Measurements from ENCODE around the gene GAS7. TPM values are rescaled to one million over a fixed set of nuclear protein-coding genes. Genes with fewer than 3 reads are reported as not detected.

GAS7 gene
- total RNA-seq, 3 donors from 2014 or later (not counting 1 experiment from before 2014, with no cell fraction given), result 70.7 to 89.1 (median 84.8) TPM

- Mint-ChIP-seq H3K27ac (peak overlapping the region; percentile 99 to 100), H3K4me1 (peaks cover 92 to 94% of the 10 kb centered on the region in 2 donors), H3K27me3 (ENCODE audit: low read depth in 2 of 2) (no peaks in the 10 kb centered on the region), H3K9me3 (no peaks in the 10 kb centered on the region), H3K4me3 (peak overlapping the region; percentile 83), H3K36me3 (no peaks in the 10 kb centered on the region)
- Histone ChIP-seq H3K4me3 (ENCODE audit: low read length) (no peak overlapping the region), H3K27ac (ENCODE audit: low read length) (peak overlapping the region; percentile 93), H3K4me1 (ENCODE audit: control insufficient read depth, insufficient read depth, low read length) (peaks cover 99% of the 10 kb centered on the region), H3K27me3 (ENCODE audit: control insufficient read depth, insufficient read depth, low read length) (no peaks in the 10 kb centered on the region), H3K36me3 (ENCODE audit: control insufficient read depth, insufficient read depth, low read length) (no peaks in the 10 kb centered on the region), H3K9me3 (ENCODE audit: control insufficient read depth, insufficient read depth, low read length) (no peaks in the 10 kb centered on the region)
- 83% methylated on average over 5 of the region's 5 CpGs for WGBS (ENCODE audit: insufficient coverage)
- TF ChIP-seq CTCF (IDR thresholded peaks at IDR 0.05), result no peak
- intact Hi-C loops (cut with micrococcal nuclease), result loop anchor here (5.0 to 10.0 kb wide), 2 partner anchors 111 to 131 kb away; no protein-coding TSS in a partner anchor
- DNase-seq, result no peak
- no peak for ATAC-seq
Measured at GRCh38 chr17:10116267-10116666, 82.1 kb downstream of the GAS7 start.

- H3K4me1 ChIP-seq (ENCODE audit: control insufficient read depth, insufficient read depth, low read length), result peaks cover 91% of the 10 kb centered on the region
- H3K27ac ChIP-seq (ENCODE audit: low read length), result peak overlapping the region; percentile 93
- Mint-ChIP-seq H3K4me1 (peaks cover 88 to 92% of the 10 kb centered on the region in 2 donors), H3K27me3 (ENCODE audit: low read depth in 2 of 2) (no peaks in the 10 kb centered on the region), H3K4me3 (peak overlapping the region; percentile 83), H3K36me3 (no peaks in the 10 kb centered on the region), H3K27ac (peak overlapping the region; percentile 99 to 100), H3K9me3 (no peaks in the 10 kb centered on the region)
- 60% methylated on average over 4 of the region's 4 CpGs for WGBS (ENCODE audit: insufficient coverage)
- TF ChIP-seq CTCF (IDR thresholded peaks at IDR 0.05), result no peak
- intact Hi-C loops (cut with micrococcal nuclease), result loop anchor here (1.0 to 10.0 kb wide), 6 partner anchors 34 to 131 kb away; no protein-coding TSS in a partner anchor
- H3K9me3 ChIP-seq (ENCODE audit: control insufficient read depth, insufficient read depth, low read length), result no peaks in the 10 kb centered on the region
- H3K27me3 ChIP-seq (ENCODE audit: control insufficient read depth, insufficient read depth, low read length), result no peaks in the 10 kb centered on the region
- H3K36me3 ChIP-seq (ENCODE audit: control insufficient read depth, insufficient read depth, low read length), result no peaks in the 10 kb centered on the region
- no peak overlapping the region for H3K4me3 ChIP-seq (ENCODE audit: low read length)
- ATAC-seq (no peak), DNase-seq (no peak)
Measured at GRCh38 chr17:10115536-10115932, 82.9 kb downstream of the GAS7 start.

GRCh38 chr17:10114931-10115535, 83.4 kb downstream of the GAS7 start:
- H3K27ac ChIP-seq (ENCODE audit: low read length), result peak overlapping the region; percentile 93
- ATAC-seq (peak; percentile 70 to 88 (median 74)), DNase-seq (peak; percentile 83 to 88)
- H3K9me3 Mint-ChIP-seq, result no peaks in the 10 kb centered on the region
- WGBS (ENCODE audit: insufficient coverage), result under 1% methylated on average over 11 of the region's 11 CpGs
- H3K27me3 Mint-ChIP-seq (ENCODE audit: low read depth in 2 of 2), result no peaks in the 10 kb centered on the region
- no peaks in the 10 kb centered on the region for H3K36me3 Mint-ChIP-seq
- H3K27me3 ChIP-seq (ENCODE audit: control insufficient read depth, insufficient read depth, low read length), result no peaks in the 10 kb centered on the region
- H3K36me3 ChIP-seq (ENCODE audit: control insufficient read depth, insufficient read depth, low read length), result no peaks in the 10 kb centered on the region
- intact Hi-C loops (cut with micrococcal nuclease), result loop anchor here (1.0 to 10.0 kb wide), 8 partner anchors 34 to 130 kb away; no protein-coding TSS in a partner anchor
- peak overlapping the region; percentile 37 for H3K4me3 ChIP-seq (ENCODE audit: low read length)
- no peak for TF ChIP-seq CTCF (IDR thresholded peaks at IDR 0.05)
- peak overlapping the region; percentile 99 to 100 for H3K27ac Mint-ChIP-seq
- H3K4me1 Mint-ChIP-seq, result peaks cover 83 to 87% of the 10 kb centered on the region in 2 donors
- no peaks in the 10 kb centered on the region for H3K9me3 ChIP-seq (ENCODE audit: control insufficient read depth, insufficient read depth, low read length)
- H3K4me1 ChIP-seq (ENCODE audit: control insufficient read depth, insufficient read depth, low read length), result peaks cover 86% of the 10 kb centered on the region
- peak overlapping the region; percentile 83 for H3K4me3 Mint-ChIP-seq

Data from natural killer cell (primary cell).